Astrocyte (in vitro differentiated cells and primary cell): ENCODE results near the gene TOR1AIP1. TPM values are rescaled to one million over a fixed set of nuclear protein-coding genes. Genes with fewer than 3 reads are reported as not detected.

Source experiments
- DNase-seq: peaks from one replicate; pipeline ENCODE4 v3.0.0-alpha.2; 2010; ENCODE audit warnings: low read depth
- FAIRE-seq: peaks from 2 replicates; lab custom pipeline; 2011; peaks lifted over from hg19 to GRCh38; lab: Jason Lieb, UNC
- H2AFZ ChIP-seq: 2 replicates; pipeline ENCODE4 v1.6.0; 2012; ENCODE audit warnings: low read depth, low read length, inconsistent platforms
- H3K27ac ChIP-seq: 2 replicates; pipeline ENCODE4 v1.5.1; 2011; ENCODE audit warnings: low read depth, low read length, inconsistent platforms
- H3K27me3 ChIP-seq: 2 replicates; pipeline ENCODE4 v1.6.0; 2011; ENCODE audit warnings: low read length, inconsistent platforms; ENCODE audit not compliant: insufficient read depth
- H3K36me3 ChIP-seq: 2 replicates; pipeline ENCODE4 v1.5.1; 2011; ENCODE audit warnings: low read length, inconsistent platforms; ENCODE audit not compliant: insufficient read depth
- H3K4me1 ChIP-seq: 2 replicates; pipeline ENCODE4 v1.5.1; 2011; ENCODE audit warnings: low read length, inconsistent platforms; ENCODE audit not compliant: insufficient read depth
- H3K4me2 ChIP-seq: 2 replicates; pipeline ENCODE4 v1.6.0; 2012; ENCODE audit warnings: low read length, inconsistent platforms
- H3K4me3 ChIP-seq: 2 replicates; pipeline ENCODE4 v1.5.1; 2011; ENCODE audit warnings: low read depth, mild to moderate bottlenecking, low read length, inconsistent platforms; ENCODE audit not compliant: insufficient read depth
- H3K79me2 ChIP-seq: 2 replicates; pipeline ENCODE4 v1.6.0; 2012; ENCODE audit warnings: mild to moderate bottlenecking, low read length, inconsistent platforms; ENCODE audit not compliant: insufficient read depth
- H3K9ac ChIP-seq: 2 replicates; pipeline ENCODE4 v1.6.0; 2012; ENCODE audit warnings: mild to moderate bottlenecking, low read length, inconsistent platforms
- H3K9me3 ChIP-seq: 2 replicates; pipeline ENCODE4 v1.5.1; 2012; ENCODE audit warnings: low read depth, mild to moderate bottlenecking, low read length, inconsistent platforms; ENCODE audit not compliant: insufficient read depth
- H4K20me1 ChIP-seq: 2 replicates; pipeline ENCODE4 v1.6.0; 2012; ENCODE audit warnings: low read length, inconsistent platforms; ENCODE audit not compliant: insufficient read depth
- H3K27ac Mint-ChIP-seq: one replicate; pipeline ENCODE4 v1.8.0; 2021; ENCODE audit warnings: mild to moderate bottlenecking, mixed read lengths; ENCODE audit not compliant: unreplicated experiment
- H3K27me3 Mint-ChIP-seq: one replicate; pipeline ENCODE4 v1.8.0; 2021; ENCODE audit warnings: low read depth, mixed read lengths; ENCODE audit not compliant: unreplicated experiment
- H3K36me3 Mint-ChIP-seq: one replicate; pipeline ENCODE4 v1.8.0; 2021; ENCODE audit warnings: low read depth, mixed read lengths; ENCODE audit not compliant: unreplicated experiment
- H3K4me1 Mint-ChIP-seq: one replicate; pipeline ENCODE4 v1.8.0; 2021; ENCODE audit warnings: low read depth, mixed read lengths; ENCODE audit not compliant: unreplicated experiment
- H3K4me3 Mint-ChIP-seq: one replicate; pipeline ENCODE4 v1.8.0; 2021; ENCODE audit warnings: mild to moderate bottlenecking, moderate library complexity, mixed read lengths; ENCODE audit not compliant: unreplicated experiment
- H3K9me3 Mint-ChIP-seq: one replicate; pipeline ENCODE4 v1.8.0; 2021; ENCODE audit warnings: mild to moderate bottlenecking, mixed read lengths; ENCODE audit not compliant: unreplicated experiment
- CTCF ChIP-seq: IDR thresholded peaks from 2 replicates; pipeline ENCODE4 v1.5.1; 2011; ENCODE audit warnings: low read depth, mild to moderate bottlenecking, inconsistent platforms, low read length, moderate library complexity; ENCODE audit not compliant: insufficient read depth
- EZH2 ChIP-seq: IDR thresholded peaks from 2 replicates; pipeline ENCODE4 v1.6.1; 2012; ENCODE audit warnings: mild to moderate bottlenecking, low read length, inconsistent platforms; ENCODE audit not compliant: insufficient read depth
- total RNA-seq: library from RNA; stranded (reverse); gene quantifications from 2 replicates; pipeline ENCODE4 v1.2.1, GENCODE V29; 2021

TOR1AIP1 gene
- total RNA-seq, 1 donor from 2014 or later, result 37.4 TPM

GRCh38 chr1:179865377-179865776 is 16.7 kb upstream of the TOR1AIP1 start:
- Mint-ChIP-seq H3K36me3 (peaks cover 23% of the 10 kb centered on the region), H3K4me3 (no peak overlapping the region), H3K27me3 (no peaks in the 10 kb centered on the region), H3K4me1 (peaks cover 6% of the 10 kb centered on the region), H3K9me3 (no peaks in the 10 kb centered on the region), H3K27ac (no peak overlapping the region)
- Histone ChIP-seq H3K4me1 (no peaks in the 10 kb centered on the region), H3K4me3 (no peak overlapping the region), H3K36me3 (peaks cover 26% of the 10 kb centered on the region), H3K27me3 (no peaks in the 10 kb centered on the region), H3K4me2 (no peak overlapping the region), H4K20me1 (peaks cover 74% of the 10 kb centered on the region), H2AFZ (no peak overlapping the region), H3K79me2 (peaks cover 82% of the 10 kb centered on the region), H3K9me3 (no peaks in the 10 kb centered on the region), H3K27ac (no peak overlapping the region), H3K9ac (no peak overlapping the region)
- FAIRE-seq (no peak), DNase-seq (no peak)
- no peak for TF ChIP-seq EZH2
- no peak for TF ChIP-seq CTCF

DNA sequence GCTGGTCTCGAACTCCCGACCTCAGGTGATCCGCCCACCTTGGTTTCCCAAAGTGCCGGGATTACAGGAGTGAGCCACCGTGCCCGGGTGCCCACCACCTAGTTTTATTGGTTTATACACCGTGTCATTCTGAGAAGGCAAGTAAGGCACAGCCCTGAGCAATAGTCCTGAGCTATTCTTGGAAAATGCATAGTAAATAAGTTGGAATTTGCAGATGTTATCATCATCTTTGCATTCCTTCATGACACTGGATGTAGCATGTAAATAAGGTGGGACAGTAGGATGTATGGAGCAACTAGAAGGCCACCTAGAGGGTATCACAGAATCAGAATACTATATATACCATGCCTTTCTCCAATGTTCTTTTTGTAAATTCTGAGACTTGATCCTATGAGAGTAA is 15.5 kb upstream of the TOR1AIP1 start:
- Histone ChIP-seq H3K79me2 (peaks cover 89% of the 10 kb centered on the region), H3K27ac (no peak overlapping the region)

More for the DNA sequence above, 15.5 kb upstream of the TOR1AIP1 start:
- peaks cover 85% of the 10 kb centered on the region for H4K20me1 ChIP-seq
- no peak overlapping the region for H2AFZ ChIP-seq
- no peak overlapping the region for H3K4me2 ChIP-seq
- Mint-ChIP-seq H3K4me1 (peaks cover 9% of the 10 kb centered on the region), H3K4me3 (no peak overlapping the region), H3K27ac (no peak overlapping the region), H3K36me3 (peaks cover 22% of the 10 kb centered on the region), H3K27me3 (no peaks in the 10 kb centered on the region), H3K9me3 (no peaks in the 10 kb centered on the region)
- no peak for FAIRE-seq
- peaks cover 26% of the 10 kb centered on the region for H3K36me3 ChIP-seq
- no peaks in the 10 kb centered on the region for H3K4me1 ChIP-seq
- DNase-seq, result no peak
- H3K27me3 ChIP-seq, result no peaks in the 10 kb centered on the region
- H3K9ac ChIP-seq, result no peak overlapping the region
- no peaks in the 10 kb centered on the region for H3K9me3 ChIP-seq
- H3K4me3 ChIP-seq, result no peak overlapping the region
- TF ChIP-seq EZH2 (no peak), CTCF (no peak)
